NOMO-1 treated with DMSO at 0.1 percent for 48 hours (cell line): Measurements from ENCODE around the gene KLRK1.
A peak's percentile ranks its signal among the peaks of the same experiment; 100 is the strongest.
"Not testable (repeated sequence)": the region's sequence is repeated elsewhere in the genome, so short reads cannot be mapped to it uniquely, and the experiment has no call there.

Source experiments
- DNase-seq: peaks from one replicate; lab custom pipeline; 2025; ENCODE audit not compliant: unreplicated experiment; lab: John Stamatoyannopoulos, UW

Gene KLRK1

DNA sequence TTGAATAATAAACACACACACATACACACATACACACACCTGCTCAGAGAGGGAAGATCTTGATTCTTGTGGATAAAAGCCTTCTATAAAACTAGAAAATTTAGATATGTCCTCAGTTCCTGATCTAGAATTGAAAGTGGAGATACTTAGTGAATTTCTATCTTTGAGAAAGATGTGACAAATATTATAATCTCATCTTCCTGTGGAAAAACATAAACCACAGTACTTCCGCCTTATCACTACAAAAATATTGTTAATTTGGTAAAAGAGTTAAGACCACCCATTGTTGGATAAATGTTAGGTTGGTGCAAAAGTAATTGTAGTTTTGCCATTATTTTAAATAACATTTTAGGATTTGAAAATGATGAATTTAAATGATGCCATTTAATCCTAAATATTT lies at the start of gene KLRK1:
Gene KLRK1, minus strand, starts transcription at position 138 of the 400 bp plus-strand sequence. CDS start 1,231 bp downstream, outside the sequence.
- no peak for DNase-seq

DNA sequence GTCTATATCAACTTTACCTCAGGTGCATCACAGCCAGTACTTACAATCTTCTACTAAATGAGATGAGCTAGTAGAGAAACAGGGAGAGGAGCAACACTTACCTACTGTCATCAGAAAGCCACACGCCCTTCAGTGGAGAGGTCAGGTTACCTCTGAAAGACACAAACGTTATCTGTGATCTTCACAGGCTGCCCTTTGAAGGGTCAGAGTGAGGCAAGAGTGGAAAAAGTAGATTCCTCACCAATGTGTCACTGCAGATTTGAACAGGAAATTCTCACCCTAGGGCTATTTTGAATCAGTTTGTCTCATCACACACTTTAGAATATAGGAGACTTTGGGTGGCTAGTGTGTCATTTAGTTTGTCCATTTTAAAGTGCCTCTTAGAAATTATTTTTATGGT lies 47.8 kb upstream of the KLRK1 start:
- not testable (repeated sequence) for DNase-seq

DNA sequence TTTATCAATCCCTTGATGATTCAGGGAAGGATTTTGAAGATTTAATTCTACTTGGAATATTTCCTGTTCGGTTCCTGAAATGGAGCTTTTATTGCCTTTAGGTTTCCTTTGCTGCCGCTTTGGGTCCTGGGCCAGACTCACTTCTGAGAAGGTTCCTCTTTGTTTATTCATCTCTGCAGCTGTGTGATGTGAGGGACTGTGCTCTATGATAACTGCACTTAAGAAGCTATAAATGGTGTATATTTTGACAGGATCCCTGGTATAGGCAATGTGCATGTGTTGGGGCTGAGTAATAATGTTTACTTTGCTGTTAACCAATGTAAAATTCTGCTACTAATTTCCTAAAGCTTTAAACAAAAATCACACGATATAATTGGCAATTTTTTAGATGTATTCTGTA lies 46.0 kb upstream of the KLRK1 start, which contains the start of gene KLRC2:
Gene KLRC2, minus strand, starts transcription at position 195 of the 400 bp plus-strand sequence. Its CDS starts 24 bp downstream, at position 171.
- DNase-seq = peak; percentile 30

DNA sequence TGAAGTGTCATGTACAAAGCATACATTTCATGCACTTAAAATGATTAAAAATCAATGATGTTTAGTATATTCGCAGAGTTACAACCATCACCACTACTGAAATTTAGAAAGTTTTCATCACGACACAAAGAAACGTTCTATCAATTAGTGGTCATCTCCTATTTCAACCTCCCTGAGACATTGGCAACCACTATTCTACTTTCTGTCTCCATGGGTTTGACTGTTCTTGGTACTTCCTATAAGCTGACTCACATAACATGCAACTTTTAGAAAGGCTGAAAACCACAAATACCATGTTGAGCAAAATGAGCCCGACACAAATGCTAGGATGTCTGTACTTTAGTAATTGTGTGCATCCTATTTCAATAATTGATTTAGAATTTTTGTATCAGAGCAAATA lies 40.8 kb upstream of the KLRK1 start:
- DNase-seq = peak; percentile 31

DNA sequence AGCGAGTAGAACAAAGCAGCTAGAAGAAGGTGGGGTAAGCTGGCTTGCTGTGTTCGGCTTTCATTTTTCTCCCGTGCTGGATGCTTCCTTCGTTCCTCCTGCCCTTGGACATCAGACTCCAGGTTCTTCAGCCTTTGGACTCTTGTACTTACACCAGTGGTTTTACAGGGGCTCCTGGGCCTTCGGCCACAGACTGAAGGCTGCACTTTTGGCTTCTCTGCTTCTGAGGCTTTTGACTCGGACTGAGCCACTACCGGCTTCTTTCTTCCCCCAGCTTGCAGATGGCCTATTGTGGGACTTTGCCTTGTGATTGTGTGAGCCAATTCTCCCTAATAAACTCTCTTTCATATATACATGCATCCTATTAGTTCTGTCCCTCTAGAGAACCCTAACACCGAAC lies 36.1 kb upstream of the KLRK1 start:
- not testable (repeated sequence) for DNase-seq

DNA sequence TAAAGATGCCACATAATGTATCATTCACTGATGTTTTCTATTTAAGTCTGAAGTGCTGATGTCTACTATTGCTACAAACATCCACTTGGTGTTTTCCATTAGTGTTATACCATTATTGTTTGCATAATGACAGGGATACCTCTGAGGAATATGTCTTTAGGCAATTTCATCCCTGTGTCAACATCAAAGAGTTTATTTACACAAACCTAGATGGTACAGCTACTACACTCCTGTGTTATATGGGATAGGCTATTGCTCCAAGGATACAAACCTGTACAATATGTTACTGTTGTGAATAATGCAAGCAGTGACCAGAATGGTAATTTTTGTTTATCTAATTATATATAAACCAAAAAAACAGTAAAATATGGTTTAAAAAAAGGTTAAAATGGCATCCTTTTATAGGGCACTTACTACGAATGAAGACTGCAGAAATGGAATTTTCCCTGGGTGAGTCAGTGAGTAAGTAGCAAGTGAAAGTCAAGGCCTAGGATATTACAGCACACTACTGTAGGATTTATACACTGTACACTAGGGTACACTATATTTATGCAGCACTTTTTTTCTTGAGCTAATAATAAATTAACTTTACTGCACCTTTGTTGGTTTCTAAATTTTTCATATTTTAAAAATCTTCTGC lies 34.5 kb upstream of the KLRK1 start:
- DNase-seq = not testable (repeated sequence)

DNA sequence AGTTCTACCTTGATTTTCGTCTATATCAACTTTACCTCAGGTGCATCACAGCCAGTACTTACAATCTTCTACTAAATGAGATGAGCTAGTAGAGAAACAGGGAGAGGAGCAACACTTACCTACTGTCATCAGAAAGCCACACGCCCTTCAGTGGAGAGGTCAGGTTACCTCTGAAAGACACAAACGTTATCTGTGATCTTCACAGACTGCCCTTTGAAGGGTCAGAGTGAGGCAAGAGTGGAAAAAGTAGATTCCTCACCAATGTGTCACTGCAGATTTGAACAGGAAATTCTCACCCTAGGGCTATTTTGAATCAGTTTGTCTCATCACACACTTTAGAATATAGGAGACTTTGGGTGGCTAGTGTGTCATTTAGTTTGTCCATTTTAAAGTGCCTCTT lies 32.3 kb upstream of the KLRK1 start:
- not testable (repeated sequence) for DNase-seq

DNA sequence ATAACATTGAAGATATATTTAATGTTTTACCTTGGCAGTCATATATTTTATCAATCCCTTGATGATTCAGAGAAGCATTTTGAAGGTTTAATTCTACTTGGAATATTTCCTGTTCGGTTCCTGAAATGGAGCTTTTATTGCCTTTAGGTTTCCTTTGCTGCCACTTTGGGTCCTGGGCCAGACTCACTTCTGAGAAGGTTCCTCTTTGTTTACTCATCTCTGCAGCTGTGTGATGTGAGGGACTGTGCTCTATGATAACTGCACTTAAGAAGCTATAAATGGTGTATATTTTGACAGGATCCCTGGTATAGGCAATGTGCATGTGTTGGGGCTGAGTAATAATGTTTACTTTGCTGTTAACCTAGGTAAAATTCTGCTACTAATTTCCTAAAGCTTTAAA lies 30.5 kb upstream of the KLRK1 start, which contains the start of gene KLRC3:
Gene KLRC3, minus strand, starts transcription at position 262 of the 400 bp plus-strand sequence. Its CDS starts 45 bp downstream, at position 217.
- DNase-seq = not testable (repeated sequence)

DNA sequence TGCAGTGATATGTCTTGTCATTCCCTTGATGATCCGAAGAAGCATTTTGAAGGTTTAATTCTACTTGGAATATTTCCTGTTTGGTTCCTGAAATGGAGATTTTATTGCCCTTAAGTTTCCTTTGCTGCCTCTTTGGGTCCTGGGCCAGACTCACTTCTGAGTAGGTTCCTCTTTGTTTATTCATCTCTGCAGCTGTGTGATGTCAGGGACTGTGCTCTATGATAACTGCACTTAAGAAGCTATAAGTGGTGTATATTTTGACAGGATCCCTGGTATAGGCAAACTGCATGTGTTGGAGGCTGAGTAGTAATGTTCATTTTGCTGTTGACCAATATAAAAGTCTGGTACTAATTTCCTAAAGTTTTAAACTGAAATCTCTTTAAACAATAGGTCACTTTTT lies 19.6 kb upstream of the KLRK1 start, which contains the start of gene KLRC4:
Gene KLRC4, minus strand, starts transcription at position 366 of the 400 bp plus-strand sequence. Its CDS starts 182 bp downstream, at position 184.
- peak; percentile 32 for DNase-seq

DNA sequence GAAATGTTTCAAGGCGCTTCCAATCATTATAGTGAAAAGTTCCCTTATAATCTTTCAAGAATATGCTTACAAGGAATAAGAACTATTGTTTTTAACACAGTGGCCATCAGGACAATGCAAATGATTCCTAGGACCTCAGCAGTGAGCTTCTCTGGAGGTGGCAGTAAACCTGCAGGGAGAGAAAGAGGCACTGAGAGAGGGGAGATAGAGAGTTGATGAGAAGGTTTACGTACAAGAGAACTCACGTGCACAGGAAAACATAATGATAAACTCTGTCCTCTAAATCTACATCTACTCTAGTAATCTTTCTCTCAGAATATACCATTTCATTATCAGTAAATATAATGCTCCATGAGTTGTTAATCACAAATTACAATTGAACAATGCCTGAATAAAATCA lies 19.0 kb upstream of the KLRK1 start:
- DNase-seq = no peak

DNA sequence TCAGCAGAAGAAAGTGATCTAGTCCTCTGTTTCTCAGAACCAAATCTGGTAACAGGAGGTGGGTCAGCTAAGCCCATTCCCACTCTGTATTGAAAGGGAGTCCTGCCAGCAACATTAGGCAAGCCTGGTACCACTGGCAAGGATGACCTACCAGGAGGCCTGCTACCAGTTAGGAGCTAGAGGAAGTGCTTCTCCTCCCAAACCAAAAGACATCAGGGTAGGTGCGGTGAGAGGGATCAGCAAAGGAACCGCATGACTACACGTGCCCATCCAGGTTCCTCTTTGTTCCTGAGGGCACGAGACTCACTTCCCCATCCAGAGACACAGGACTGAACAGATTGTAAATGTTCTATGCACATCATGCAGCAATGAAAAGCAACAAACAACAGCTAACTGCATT lies 16.9 kb upstream of the KLRK1 start:
- DNase-seq = peak; percentile 84

DNA sequence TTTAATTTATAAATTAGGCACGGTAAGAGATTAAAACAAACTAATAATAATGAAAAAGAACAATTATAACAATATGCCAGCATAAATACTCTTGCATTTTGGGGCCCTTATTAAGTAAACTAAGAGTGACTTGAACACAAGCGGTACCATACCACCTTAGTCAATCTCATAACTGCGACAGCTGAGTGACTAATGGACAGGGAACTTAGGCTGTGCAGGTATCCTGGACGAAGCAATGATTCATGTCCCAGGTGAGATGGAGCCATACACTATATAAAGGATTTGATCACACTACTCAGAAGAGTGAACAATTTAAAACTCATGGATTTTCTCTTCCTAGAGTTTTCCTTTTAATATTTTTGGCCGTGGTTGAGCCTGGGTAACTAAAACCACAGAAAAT lies 15.5 kb upstream of the KLRK1 start:
- no peak for DNase-seq

DNA sequence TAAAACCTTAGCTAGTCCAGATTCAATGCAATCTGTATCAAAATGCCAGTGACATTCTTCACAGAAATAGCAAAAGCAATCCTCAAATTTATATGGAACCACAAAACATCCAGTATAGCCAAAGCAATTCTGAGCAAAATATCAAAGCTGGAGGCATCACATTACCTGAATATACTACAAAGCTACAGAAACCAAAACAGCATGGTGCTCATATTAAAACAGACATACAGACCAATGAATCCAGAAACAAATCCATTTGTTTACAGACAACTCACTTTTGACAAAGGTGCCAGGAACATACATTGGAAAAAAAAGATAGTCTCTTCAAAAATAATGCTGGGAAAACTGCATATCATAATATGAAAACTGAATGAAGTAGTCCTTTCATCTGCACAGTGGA lies 15.0 kb upstream of the KLRK1 start:
- DNase-seq = no peak

DNA sequence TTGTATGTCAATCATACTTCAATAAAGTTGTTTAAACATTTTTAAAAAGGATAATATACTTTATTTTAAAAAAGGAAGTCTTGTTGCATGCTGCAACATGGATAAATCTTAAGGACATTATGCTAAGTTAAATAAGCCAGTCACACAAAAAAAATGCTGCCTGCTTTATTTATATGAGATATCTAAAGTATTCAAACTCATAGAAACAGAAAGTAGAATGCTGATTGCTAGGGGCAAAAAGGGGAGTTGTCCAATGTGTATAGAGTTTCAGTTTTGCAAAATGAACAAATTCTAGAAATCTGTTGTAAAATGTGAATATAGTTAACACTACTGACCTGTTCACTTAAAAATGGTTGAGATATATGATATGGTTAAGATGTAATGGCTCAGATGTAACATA lies 11.0 kb upstream of the KLRK1 start:
- DNase-seq = no peak

DNA sequence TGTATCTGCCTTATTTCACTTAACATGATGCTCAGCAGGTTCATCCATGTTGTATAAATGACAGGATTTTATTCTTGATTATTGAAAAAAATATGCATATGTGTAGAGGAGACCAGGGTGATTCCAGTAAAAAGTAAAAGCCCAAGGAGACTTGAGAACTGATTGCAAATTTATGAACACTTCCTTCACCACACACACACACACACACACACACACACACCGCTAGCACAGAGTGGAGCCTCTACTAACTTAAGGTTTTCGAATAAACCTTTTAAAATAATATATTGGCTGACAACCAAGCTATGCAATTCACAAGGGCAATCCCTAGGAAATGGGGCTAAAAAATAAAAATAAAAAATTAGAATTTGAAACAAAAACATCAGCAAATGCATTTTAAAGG lies 8.3 kb upstream of the KLRK1 start:
- no peak for DNase-seq

DNA sequence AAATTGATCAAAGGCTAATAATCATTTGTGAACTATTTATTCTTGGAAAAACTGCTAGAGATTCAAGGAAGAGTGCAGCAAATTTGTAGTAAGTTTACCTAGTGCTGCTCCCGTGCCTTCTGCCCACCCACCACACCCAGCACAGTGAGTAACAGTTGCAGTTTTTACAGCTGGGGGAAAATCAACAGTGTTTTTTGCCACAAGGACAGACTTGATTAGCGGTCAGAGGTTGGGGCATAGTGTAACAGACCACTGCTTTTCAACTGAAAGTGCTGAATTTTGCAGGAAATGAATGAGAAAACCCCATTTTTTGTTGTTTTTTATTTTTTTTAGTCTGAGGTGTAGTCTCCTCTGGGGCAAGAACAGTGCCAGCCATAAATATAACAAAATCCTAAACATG lies 7.5 kb upstream of the KLRK1 start:
- no peak for DNase-seq

DNA sequence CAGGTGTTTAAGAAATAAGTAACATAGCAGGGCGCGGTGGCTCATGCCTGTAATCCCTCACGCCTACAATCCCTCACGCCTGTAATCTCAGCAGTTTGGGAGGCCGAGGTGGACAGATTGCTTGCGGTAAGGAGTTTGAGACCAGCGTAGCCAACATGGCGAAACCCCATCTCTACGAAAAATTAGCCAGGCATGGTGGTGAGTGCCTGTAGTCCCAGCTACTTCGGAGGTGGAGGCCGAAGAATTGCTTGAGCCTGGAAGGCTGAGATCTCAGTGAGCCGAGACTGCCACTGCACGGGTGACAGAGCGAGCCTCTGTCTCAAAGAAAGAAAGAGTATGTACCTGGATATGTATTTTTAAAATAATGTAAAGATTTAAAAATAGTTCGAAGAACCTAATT lies 6.3 kb upstream of the KLRK1 start:
- not testable (repeated sequence) for DNase-seq

DNA sequence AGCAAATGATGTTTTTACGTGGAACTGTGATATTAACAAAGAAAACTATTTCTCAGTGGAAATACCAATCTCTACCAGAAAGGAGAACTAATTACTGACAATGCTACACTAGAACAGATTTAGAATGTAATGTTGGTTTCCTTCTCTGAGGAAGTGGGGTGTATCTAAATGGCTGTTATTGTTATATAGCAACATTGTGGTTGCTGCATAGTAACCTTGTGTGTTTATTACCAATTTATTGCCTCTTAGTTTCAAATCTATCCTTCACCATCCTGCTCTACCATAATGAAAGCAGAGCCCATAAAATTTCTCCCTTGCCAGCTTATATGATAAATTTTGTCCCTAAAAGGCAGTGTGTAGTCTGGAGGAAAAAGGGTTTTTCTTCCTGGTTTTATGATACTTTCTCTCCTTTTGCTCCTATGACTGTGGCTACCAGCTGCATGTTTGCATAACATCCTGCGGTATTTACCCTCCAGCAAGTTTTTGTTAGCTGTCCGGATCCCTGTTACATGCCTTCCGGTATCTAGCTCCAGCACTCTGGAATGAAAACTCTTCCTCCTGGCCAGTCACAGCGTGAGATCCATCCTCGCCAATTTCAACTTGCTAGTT lies 5.7 kb upstream of the KLRK1 start:
- DNase-seq = peak; percentile 95

DNA sequence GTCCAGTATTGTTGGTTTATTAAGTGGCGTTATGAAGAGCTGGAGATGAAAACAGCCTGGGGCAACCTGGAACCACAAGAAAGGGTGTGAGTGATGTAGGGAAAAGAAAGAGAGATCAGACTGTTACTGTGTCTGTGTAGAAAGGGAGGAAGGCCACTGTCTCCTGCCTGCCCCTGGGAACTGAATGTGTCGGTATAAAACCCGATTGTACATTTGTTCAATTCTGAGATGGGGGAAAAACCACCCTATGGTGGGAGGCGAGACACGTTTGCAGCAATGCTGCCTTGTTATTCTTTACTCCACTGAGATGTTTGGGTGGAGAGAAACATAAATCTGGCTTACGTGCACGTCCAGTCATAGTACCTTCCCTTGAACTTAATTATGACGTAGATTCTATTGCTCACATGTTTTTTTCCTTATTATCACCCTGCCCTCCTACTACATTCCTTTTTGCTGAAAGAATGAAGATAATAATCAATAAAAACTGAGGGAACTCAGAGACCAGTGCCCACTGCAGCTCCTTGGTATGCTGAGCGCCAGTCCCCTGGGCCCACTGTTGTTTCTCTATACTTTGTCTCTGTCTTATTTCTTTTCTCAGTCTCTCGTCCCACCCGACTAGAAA lies 4.8 kb upstream of the KLRK1 start:
- DNase-seq = not testable (repeated sequence)

DNA sequence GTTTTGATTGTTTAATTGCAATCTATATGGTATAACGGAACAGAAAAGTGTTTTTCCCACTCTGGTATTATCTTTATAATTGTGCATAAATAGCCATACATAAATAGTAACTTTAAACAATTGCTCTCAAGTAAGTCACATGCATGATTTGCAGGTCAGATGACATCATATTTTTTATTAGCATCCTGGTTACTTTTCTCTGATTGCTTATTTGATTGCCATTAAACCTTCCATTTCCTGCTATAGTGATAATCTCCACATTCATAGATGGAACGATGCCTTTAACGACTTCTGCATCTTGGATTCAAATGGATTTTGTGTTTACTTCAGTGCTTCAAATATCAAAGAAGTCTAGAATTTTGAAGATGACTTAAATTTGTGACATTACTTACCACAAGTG lies 3.5 kb upstream of the KLRK1 start:
- no peak for DNase-seq

DNA sequence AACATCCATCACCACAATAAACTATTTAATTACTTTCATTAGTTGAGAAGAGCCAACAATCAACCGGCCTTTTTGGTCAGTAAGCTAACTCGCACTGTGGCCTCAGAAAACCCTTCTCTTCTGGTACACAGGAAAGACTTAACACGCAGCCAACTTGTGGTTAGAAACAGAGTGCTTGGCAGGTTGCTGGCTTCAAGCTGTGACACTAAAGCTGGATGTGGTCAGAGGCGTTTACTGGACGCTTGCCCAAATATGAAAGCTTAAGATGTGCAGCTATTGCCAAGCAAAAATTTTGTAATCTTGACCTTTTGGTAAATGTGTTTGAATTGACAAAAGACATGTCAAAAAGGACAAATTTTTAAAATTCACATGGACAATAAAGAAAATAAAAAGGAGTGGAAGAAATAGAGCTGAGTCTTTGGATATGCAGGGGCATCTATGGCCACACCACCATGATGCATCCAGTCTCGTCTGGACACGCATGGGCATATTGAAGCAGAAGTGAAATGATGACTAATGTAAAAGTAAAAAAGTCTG lies 2.6 kb upstream of the KLRK1 start:
- peak; percentile 82 for DNase-seq

DNA sequence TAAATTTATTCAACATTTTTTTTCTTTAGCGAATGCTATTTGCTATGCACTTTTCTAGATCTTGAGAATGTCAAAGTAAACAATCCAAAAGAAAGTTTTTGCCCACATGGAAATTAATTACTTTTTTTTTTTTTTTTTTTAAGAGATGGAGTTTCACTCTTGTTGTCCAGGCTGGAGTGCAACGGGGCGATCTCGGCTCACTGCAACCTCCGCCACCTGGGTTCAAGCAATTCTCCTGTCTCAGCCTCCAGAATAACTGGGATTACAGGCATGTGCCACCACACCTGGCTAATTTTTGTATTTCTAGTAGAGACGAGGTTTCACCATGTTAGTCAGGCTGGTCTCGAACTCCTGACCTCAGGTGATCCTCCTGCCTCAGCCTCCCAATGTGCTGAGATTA lies 1.1 kb upstream of the KLRK1 start:
- not testable (repeated sequence) for DNase-seq
